Measurements from ENCODE around the gene NACC1.
"Not testable (repeated sequence)": the region's sequence is repeated elsewhere in the genome, so short reads cannot be mapped to it uniquely, and the experiment has no call there.

NACC1 gene

GRCh38 chr19:13164343-13165161 is 46.5 kb downstream of the NACC1 start:
- Histone ChIP-seq H3K9ac (ENCODE audit: low read depth, low read length, poor library complexity, severe bottlenecking) (peak overlapping the region; percentile 84), H4K20me1 (ENCODE audit: insufficient read depth, low read length, poor library complexity, severe bottlenecking) (no peaks in the 10 kb centered on the region), H3K79me2 (ENCODE audit: insufficient read depth, low read length) (peaks cover 32% of the 10 kb centered on the region), H3K9me3 (ENCODE audit: insufficient read depth, low read depth, low read length) (no peaks in the 10 kb centered on the region), H3K4me3 (ENCODE audit: low read length, poor library complexity, severe bottlenecking) (peak overlapping the region; percentile 78), H2AFZ (ENCODE audit: low read length) (no peak overlapping the region), H3K27me3 (ENCODE audit: insufficient read depth, low read length, poor library complexity, severe bottlenecking) (no peaks in the 10 kb centered on the region), H3K4me1 (ENCODE audit: insufficient read depth, low read length, poor library complexity, severe bottlenecking) (peaks cover 70% of the 10 kb centered on the region), H3K9me2 (replicated peaks; ENCODE audit: low read depth, low read length) (no peaks in the 10 kb centered on the region), H3K4me2 (ENCODE audit: low read depth, low read length, poor library complexity, severe bottlenecking) (peak overlapping the region; percentile 93), H3F3A (ENCODE audit: low read depth) (peaks cover 8% of the 10 kb centered on the region; the same call in 1 of the 2 replicates), H3K36me3 (ENCODE audit: insufficient read depth, low read length) (no peaks in the 10 kb centered on the region)
- TF ChIP-seq EZH2phosphoT487 (IDR thresholded peaks at IDR 0.05; ENCODE audit: borderline replicate concordance) = no peak
- no peak for TF ChIP-seq CTCF (conservative IDR thresholded peaks at IDR 0.05; ENCODE audit: low read length)

- Histone ChIP-seq H3K9me3 (ENCODE audit: insufficient read depth, low read depth, low read length) (no peaks in the 10 kb centered on the region), H3K9me2 (replicated peaks; ENCODE audit: low read depth, low read length) (no peaks in the 10 kb centered on the region), H3K79me2 (ENCODE audit: insufficient read depth, low read length) (peaks cover 32% of the 10 kb centered on the region), H3K4me1 (ENCODE audit: insufficient read depth, low read length, poor library complexity, severe bottlenecking) (peaks cover 77% of the 10 kb centered on the region), H3K4me3 (ENCODE audit: low read length, poor library complexity, severe bottlenecking) (peak overlapping the region; percentile 78), H4K20me1 (ENCODE audit: insufficient read depth, low read length, poor library complexity, severe bottlenecking) (no peaks in the 10 kb centered on the region), H3K4me2 (ENCODE audit: low read depth, low read length, poor library complexity, severe bottlenecking) (peak overlapping the region; percentile 93), H2AFZ (ENCODE audit: low read length) (no peak overlapping the region), H3K36me3 (ENCODE audit: insufficient read depth, low read length) (no peaks in the 10 kb centered on the region), H3K27me3 (ENCODE audit: insufficient read depth, low read length, poor library complexity, severe bottlenecking) (no peaks in the 10 kb centered on the region), H3F3A (ENCODE audit: low read depth) (peaks cover 8% of the 10 kb centered on the region; the same call in 1 of the 2 replicates), H3K9ac (ENCODE audit: low read depth, low read length, poor library complexity, severe bottlenecking) (peak overlapping the region; percentile 84)
- TF ChIP-seq EZH2phosphoT487 (IDR thresholded peaks at IDR 0.05; ENCODE audit: borderline replicate concordance) (no peak), CTCF (conservative IDR thresholded peaks at IDR 0.05; ENCODE audit: low read length) (no peak)
Observed at GRCh38 chr19:13165162-13165997, 47.3 kb downstream of the NACC1 start.

GRCh38 chr19:13166151-13166550 is 48.1 kb downstream of the NACC1 start:
- not testable (repeated sequence) for H3K9me3 ChIP-seq (ENCODE audit: insufficient read depth, low read depth, low read length); H2AFZ ChIP-seq (ENCODE audit: low read length); H3K36me3 ChIP-seq (ENCODE audit: insufficient read depth, low read length); H3K27me3 ChIP-seq (ENCODE audit: insufficient read depth, low read length, poor library complexity, severe bottlenecking); H3K4me2 ChIP-seq (ENCODE audit: low read depth, low read length, poor library complexity, severe bottlenecking); H3K9ac ChIP-seq (ENCODE audit: low read depth, low read length, poor library complexity, severe bottlenecking); H3F3A ChIP-seq (ENCODE audit: low read depth); H3K4me3 ChIP-seq (ENCODE audit: low read length, poor library complexity, severe bottlenecking); H3K9me2 ChIP-seq (replicated peaks; ENCODE audit: low read depth, low read length); H4K20me1 ChIP-seq (ENCODE audit: insufficient read depth, low read length, poor library complexity, severe bottlenecking)
- peaks cover 31% of the 10 kb centered on the region for H3K79me2 ChIP-seq (ENCODE audit: insufficient read depth, low read length)
- peaks cover 79% of the 10 kb centered on the region for H3K4me1 ChIP-seq (ENCODE audit: insufficient read depth, low read length, poor library complexity, severe bottlenecking)

Data from Loucy (cell line).